ENCODE measurements around the gene CD109.

- no peak for TF ChIP-seq CSRNP3 (CRISPR knock-in tag; IDR thresholded peaks at IDR 0.05)
- no peak for TF ChIP-seq PATZ1 (CRISPR knock-in tag; IDR thresholded peaks at IDR 0.05; ENCODE audit: borderline replicate concordance)
These were observed 27.0 kb upstream of the CD109 start for GRCh38 chr6:73669005-73669404.

Data from SK-N-SH treated with all-trans-retinoic acid at 6 μM for 48 hours (cell line).